WI38 (cell line): Measurements from ENCODE around the gene SORBS2.

ENCODE experiments used
- H3K4me3 ChIP-seq: 2 replicates; pipeline ENCODE4 v1.5.1; 2011; ENCODE audit warnings: low read depth, mild to moderate bottlenecking, control low read depth, low read length
- CTCF ChIP-seq: IDR thresholded peaks from 2 replicates; pipeline ENCODE4 v1.5.1; 2012; ENCODE audit warnings: low read depth, mild to moderate bottlenecking, control low read depth, low read length

Gene SORBS2

GRCh38 chr4:185800266-185800945, 11.6 kb downstream of the SORBS2 start:
- H3K4me3 ChIP-seq, result no peak overlapping the region
- TF ChIP-seq CTCF, result no peak

- no peak for TF ChIP-seq CTCF
- no peak overlapping the region for H3K4me3 ChIP-seq
Observed at GRCh38 chr4:185799442-185799841, 12.6 kb downstream of the SORBS2 start.

- no peak for TF ChIP-seq CTCF
- no peak overlapping the region for H3K4me3 ChIP-seq
Observed at GRCh38 chr4:185797596-185798338, 14.2 kb downstream of the SORBS2 start.

GRCh38 chr4:185797018-185797417, 15.0 kb downstream of the SORBS2 start:
- no peak overlapping the region for H3K4me3 ChIP-seq
- no peak for TF ChIP-seq CTCF

GRCh38 chr4:185796176-185796575, 15.8 kb downstream of the SORBS2 start:
- no peak for TF ChIP-seq CTCF

GRCh38 chr4:185794637-185795036, 17.4 kb downstream of the SORBS2 start:
- no peak overlapping the region for H3K4me3 ChIP-seq
- no peak for TF ChIP-seq CTCF

More at GRCh38 chr4:185796176-185796575, 15.8 kb downstream of the SORBS2 start:
- H3K4me3 ChIP-seq, result no peak overlapping the region

- no peak overlapping the region for H3K4me3 ChIP-seq
- TF ChIP-seq CTCF, result no peak
Observed at GRCh38 chr4:185793716-185794115, 18.3 kb downstream of the SORBS2 start.
